Neural progenitor cell (in vitro differentiated cells): ENCODE data around the gene INMT.

ENCODE experiments used
- EZH2 ChIP-seq: fragments of 200-600 bp; sonication (generic); IDR thresholded peaks from 2 replicates; pipeline ENCODE4 v1.6.1; 2017; ENCODE audit warnings: antibody characterized with exemption, mild to moderate bottlenecking, moderate library complexity
- EZH2phosphoT487 ChIP-seq: fragments of 200-600 bp; sonication (generic); IDR thresholded peaks from 2 replicates; pipeline ENCODE4 v1.6.1; 2017; ENCODE audit warnings: antibody characterized with exemption
- TF ChIP-seq, protein P1 (sequence below): fragments of 200-600 bp; sonication (generic); IDR thresholded peaks from 2 replicates; pipeline ENCODE4 v1.5.1; 2017; ENCODE audit warnings: antibody characterized with exemption, mild to moderate bottlenecking

DNA sequence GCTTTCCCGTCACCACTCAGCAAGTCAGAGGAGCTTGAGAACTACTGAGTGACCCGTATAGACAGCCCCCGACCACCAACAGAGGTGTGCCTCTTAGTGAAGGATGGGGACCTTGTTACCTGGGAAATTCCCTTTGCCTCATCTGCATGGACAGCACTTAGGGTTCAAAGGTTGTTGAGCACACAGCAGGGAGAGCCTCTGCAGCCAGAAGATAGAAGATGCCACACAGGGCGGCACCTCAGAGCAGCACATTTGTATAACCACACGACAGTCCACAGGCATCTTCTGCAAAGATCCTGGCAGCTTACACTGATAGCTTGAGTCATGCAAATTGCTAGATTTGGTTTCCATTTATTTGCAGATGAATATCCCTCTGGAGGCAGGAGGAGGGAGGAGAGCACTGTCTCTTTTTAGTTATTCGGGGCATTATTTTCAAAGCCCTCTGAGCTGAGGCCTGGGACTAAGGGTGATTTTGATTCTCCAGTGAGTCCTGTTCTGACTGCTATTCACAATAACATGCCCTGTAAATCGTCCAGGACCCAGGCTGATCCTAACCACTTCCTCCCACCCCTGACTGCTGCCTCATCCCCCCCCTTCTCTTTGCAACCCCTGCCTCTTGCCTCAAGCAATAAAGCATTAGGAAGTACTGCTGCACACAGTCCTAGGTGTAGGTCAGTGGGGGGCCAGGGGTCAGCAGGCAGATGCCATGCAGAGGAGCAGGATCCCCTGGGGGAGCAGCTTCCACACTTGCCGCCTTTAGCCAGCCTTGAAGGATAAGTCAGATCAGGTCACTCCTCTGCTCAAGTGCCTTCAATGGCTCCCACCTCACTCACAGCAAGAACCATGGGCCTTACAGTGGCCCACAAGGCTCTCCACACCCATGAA lies 24.6 kb upstream of the INMT start:
- TF ChIP-seq, protein P1, sequence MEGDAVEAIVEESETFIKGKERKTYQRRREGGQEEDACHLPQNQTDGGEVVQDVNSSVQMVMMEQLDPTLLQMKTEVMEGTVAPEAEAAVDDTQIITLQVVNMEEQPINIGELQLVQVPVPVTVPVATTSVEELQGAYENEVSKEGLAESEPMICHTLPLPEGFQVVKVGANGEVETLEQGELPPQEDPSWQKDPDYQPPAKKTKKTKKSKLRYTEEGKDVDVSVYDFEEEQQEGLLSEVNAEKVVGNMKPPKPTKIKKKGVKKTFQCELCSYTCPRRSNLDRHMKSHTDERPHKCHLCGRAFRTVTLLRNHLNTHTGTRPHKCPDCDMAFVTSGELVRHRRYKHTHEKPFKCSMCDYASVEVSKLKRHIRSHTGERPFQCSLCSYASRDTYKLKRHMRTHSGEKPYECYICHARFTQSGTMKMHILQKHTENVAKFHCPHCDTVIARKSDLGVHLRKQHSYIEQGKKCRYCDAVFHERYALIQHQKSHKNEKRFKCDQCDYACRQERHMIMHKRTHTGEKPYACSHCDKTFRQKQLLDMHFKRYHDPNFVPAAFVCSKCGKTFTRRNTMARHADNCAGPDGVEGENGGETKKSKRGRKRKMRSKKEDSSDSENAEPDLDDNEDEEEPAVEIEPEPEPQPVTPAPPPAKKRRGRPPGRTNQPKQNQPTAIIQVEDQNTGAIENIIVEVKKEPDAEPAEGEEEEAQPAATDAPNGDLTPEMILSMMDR = no peak
- TF ChIP-seq EZH2phosphoT487 = no peak
- TF ChIP-seq EZH2 = no peak
